Left ventricle myocardium inferior (tissue), 1 donor: ENCODE results near the gene PADI6. TPM values are rescaled to one million over a fixed set of nuclear protein-coding genes. Genes with fewer than 3 reads are reported as not detected.
A peak's percentile ranks its signal among the peaks of the same experiment; 100 is the strongest.
"Not testable (repeated sequence)": the region's sequence is repeated elsewhere in the genome, so short reads cannot be mapped to it uniquely, and the experiment has no call there.

Source experiments
- DNase-seq: peaks from one replicate; pipeline ENCODE4 v3.0.0-alpha.2; 2020
- H3K27ac ChIP-seq: fragments of 200-600 bp; replicated peaks from 2 replicates; pipeline ENCODE4 v1.8.0; 2021
- H3K27me3 ChIP-seq: fragments of 200-600 bp; 2 replicates; pipeline ENCODE4 v1.8.0; 2021; ENCODE audit warnings: low read depth
- H3K36me3 ChIP-seq: fragments of 200-600 bp; 2 replicates; pipeline ENCODE4 v1.8.0; 2021
- H3K4me1 ChIP-seq: fragments of 200-600 bp; 2 replicates; pipeline ENCODE4 v1.8.0; 2021
- H3K4me3 ChIP-seq: fragments of 200-600 bp; 2 replicates; pipeline ENCODE4 v1.8.0; 2021; ENCODE audit warnings: mild to moderate bottlenecking, moderate library complexity
- H3K9me3 ChIP-seq: fragments of 200-600 bp; replicated peaks from 2 replicates; pipeline ENCODE4 v1.8.0; 2021
- CTCF ChIP-seq: fragments of 200-600 bp; IDR thresholded peaks from 2 replicates; pipeline ENCODE4 v1.8.0; 2021; ENCODE audit warnings: antibody characterized with exemption, mild to moderate bottlenecking, borderline replicate concordance
- intact Hi-C: fragments of 100-400 bp; cut with micrococcal nuclease; formaldehyde crosslinking; loops from one replicate; pipeline ENCODE4 v1.11.0; 2022
- total RNA-seq: library from RNA; stranded (reverse); fragmentation: NEBNext Ultra II Directional; extraction: Animal tissue kit (Norgen Biotek cat#: 25700); gene quantifications from one replicate; pipeline ENCODE4 v1.2.1, GENCODE V29; 2021
- donor health status: DM: no; HTN: yes; CAD: no; lungs with severe emphysema.

The PADI6 gene
- total RNA-seq, 1 donor from 2014 or later = not detected

- peak; percentile 74 for TF ChIP-seq CTCF
- no peak overlapping the region for H3K27ac ChIP-seq
- H3K4me1 ChIP-seq = no peaks in the 10 kb centered on the region
- peaks cover 89% of the 10 kb centered on the region for H3K27me3 ChIP-seq
- intact Hi-C loops = no loop called here
- H3K9me3 ChIP-seq = no peaks in the 10 kb centered on the region
- peak; percentile 46 for DNase-seq
- no peak overlapping the region for H3K4me3 ChIP-seq
- no peaks in the 10 kb centered on the region for H3K36me3 ChIP-seq
Measured at GRCh38 chr1:17335821-17336710, 35.9 kb upstream of the PADI6 start.

- no peaks in the 10 kb centered on the region for H3K9me3 ChIP-seq
- H3K4me3 ChIP-seq = no peak overlapping the region
- no peak for TF ChIP-seq CTCF
- intact Hi-C loops = no loop called here
- H3K27me3 ChIP-seq = peaks cover 85% of the 10 kb centered on the region
- H3K27ac ChIP-seq = no peak overlapping the region
- H3K4me1 ChIP-seq = no peaks in the 10 kb centered on the region
- no peak for DNase-seq
- H3K36me3 ChIP-seq = no peaks in the 10 kb centered on the region
Measured at GRCh38 chr1:17338706-17339493, 33.1 kb upstream of the PADI6 start.

GRCh38 chr1:17339521-17339920 is 32.5 kb upstream of the PADI6 start:
- intact Hi-C loops = no loop called here
- Histone ChIP-seq H3K4me1 (no peaks in the 10 kb centered on the region), H3K4me3 (no peak overlapping the region), H3K9me3 (peaks cover 5% of the 10 kb centered on the region), H3K27me3 (peaks cover 79% of the 10 kb centered on the region), H3K36me3 (no peaks in the 10 kb centered on the region), H3K27ac (no peak overlapping the region)
- DNase-seq = no peak
- no peak for TF ChIP-seq CTCF

- Histone ChIP-seq H3K27ac (no peak overlapping the region), H3K36me3 (no peaks in the 10 kb centered on the region), H3K9me3 (peaks cover 5% of the 10 kb centered on the region), H3K4me3 (no peak overlapping the region), H3K4me1 (no peaks in the 10 kb centered on the region), H3K27me3 (peaks cover 76% of the 10 kb centered on the region)
- intact Hi-C loops = no loop called here
- TF ChIP-seq CTCF = no peak
- no peak for DNase-seq
Measured at GRCh38 chr1:17340358-17340757, 31.6 kb upstream of the PADI6 start.

GRCh38 chr1:17342014-17342441 is 30.0 kb upstream of the PADI6 start:
- no peaks in the 10 kb centered on the region for H3K4me1 ChIP-seq
- no peak for DNase-seq
- intact Hi-C loops = no loop called here
- H3K36me3 ChIP-seq = no peaks in the 10 kb centered on the region
- peaks cover 76% of the 10 kb centered on the region for H3K27me3 ChIP-seq
- no peak overlapping the region for H3K4me3 ChIP-seq
- H3K27ac ChIP-seq = no peak overlapping the region
- peaks cover 5% of the 10 kb centered on the region for H3K9me3 ChIP-seq
- no peak for TF ChIP-seq CTCF

- H3K4me1 ChIP-seq, H3K27ac ChIP-seq, H3K4me3 ChIP-seq, intact Hi-C loops, H3K9me3 ChIP-seq, H3K36me3 ChIP-seq, DNase-seq: not testable (repeated sequence)
- H3K27me3 ChIP-seq = peaks cover 82% of the 10 kb centered on the region
Measured at GRCh38 chr1:17345506-17345905, 26.5 kb upstream of the PADI6 start.
